Body of pancreas (tissue), 4 donors: ENCODE data around the gene MAP2K1.

Experiments
- CTCF ChIP-seq, 7 experiments: fragments of 450-650 bp in 4 of 7; fragments of 200-600 bp in 3 of 7; sonication (generic) in 3 of 7; IDR thresholded peaks; one replicate each; pipeline ENCODE4 v1.5.1; 2016 to 2019; ENCODE audit warnings: antibody characterized with exemption in 7 of 7
- POLR2A ChIP-seq, 3 donors: fragments of 450-650 bp; IDR thresholded peaks; one replicate each; pipeline ENCODE4 v1.6.1; 2016; ENCODE audit warnings: antibody characterized with exemption in 3 of 3, mild to moderate bottlenecking in 2 of 3

GRCh38 chr15:66424963-66425612, 38.4 kb downstream of the MAP2K1 start:
- TF ChIP-seq POLR2A (IDR thresholded peaks at IDR 0.05), result no peak
- TF ChIP-seq CTCF (IDR thresholded peaks at IDR 0.05), result no peak
